HG03064 (cell line): ENCODE data around the gene C2orf66.

Experiments
- ATAC-seq: cut with Tn5 transposase; IDR thresholded peaks from one replicate; pipeline ENCODE4 v1.9.1; 2021; ENCODE audit warnings: low read depth; ENCODE audit not compliant: unreplicated experiment

Gene C2orf66

DNA sequence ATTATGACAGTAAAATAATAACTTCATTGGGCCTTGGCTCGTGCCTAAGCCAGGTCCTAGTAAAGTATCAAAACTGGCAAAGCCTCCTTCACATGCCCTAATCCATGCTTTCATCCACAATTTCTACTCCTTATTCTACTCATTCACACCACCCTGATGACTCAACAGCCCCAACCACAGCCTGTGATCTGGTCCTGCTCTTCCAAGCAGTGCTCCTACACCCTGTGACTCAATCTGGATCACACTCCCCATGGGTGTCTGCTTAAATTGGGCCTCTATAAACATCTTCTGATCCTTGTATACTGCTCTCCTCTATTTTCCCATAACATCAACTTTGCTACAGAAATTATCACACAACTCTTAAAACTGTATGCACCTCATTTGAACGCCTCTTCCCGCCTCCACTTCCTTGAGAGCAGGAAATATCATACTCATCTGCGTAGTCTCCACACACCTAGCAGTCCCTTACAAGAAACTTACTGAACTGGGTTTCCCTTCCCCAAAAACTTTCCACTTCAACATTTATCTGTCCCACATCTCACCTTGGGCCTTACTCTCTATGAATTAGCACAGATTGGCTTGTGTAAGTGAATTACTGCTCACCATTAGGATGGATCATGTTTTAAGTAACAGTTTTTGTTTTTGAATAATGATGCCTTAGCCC lies 25.6 kb downstream of the C2orf66 start:
- no peak for ATAC-seq

DNA sequence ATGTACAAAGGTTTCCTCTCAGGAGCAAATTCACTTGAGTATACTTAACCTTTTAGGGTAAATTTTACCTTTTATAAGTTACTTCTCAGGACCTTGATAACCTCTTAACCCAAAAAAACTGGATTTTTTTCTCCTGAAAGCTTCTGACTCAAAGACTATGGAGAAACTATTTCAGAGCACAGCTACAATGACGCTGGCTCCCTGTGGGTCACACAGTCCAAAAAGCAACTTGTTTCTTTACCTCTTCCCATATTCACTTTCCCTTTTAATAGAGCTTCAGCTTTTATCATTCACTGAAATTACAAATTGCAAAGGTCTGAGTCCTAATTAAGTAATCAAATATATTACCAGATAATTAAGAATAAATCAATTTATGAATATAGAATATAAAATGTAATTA lies 42.1 kb downstream of the C2orf66 start:
- ATAC-seq, result no peak

DNA sequence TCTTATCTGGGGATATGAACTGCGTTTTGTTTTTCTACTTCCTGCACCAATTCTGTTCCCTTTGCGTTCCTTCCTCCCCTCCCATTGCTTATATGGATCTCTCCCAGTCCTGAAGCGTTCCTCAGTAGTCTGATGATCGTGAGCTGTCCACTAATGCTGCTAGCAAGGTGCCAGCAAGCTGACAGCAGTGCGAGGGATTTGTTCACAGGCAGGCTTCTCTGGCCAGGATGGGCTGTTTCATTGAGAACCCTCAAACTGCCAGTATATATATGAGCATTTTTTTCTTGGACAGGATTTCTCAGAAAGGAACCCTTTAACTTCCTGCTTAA lies 49.8 kb downstream of the C2orf66 start:
- no peak for ATAC-seq

DNA sequence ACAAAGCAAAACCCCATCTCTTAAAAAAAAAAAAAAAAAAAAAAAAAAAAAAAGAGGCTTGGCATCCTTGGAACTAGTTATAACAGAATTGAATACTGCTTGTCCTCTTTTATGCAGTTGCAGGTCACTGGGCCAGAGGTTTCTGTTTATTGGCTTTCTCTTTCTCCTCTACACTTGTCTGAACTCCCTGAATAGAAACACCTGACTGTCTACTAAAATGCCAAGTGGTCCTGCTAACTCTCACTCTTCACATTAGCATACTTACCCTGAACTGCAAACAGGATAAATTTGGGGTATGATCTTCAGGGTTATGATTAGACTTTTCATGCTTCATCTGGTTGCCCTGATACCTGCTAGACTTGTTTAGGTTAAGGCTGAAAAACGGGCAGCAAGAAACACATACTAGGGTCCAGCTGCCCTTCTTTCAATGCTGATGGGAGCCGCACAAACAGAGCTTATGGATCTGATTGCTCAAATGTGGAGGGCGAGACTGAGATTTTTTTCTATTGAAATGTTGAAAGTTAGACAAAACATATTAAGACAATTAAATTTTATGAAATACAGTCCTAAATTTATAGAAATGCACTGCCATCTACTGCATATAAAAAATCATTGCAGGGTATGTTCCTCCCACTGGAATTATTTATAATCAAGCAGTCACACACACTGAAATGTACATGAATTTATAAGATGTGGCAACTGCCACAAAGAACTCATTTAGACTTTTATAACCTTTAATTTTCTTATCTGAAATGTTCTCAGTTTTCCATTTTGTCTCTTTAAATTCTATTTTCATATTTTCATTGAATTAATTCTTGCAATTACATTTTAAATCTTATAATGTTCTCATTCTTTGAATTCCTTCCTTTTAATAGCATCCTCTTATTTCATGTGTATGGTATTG lies 50.4 kb downstream of the C2orf66 start:
- no peak for ATAC-seq
